Islet precursor cell (in vitro differentiated cells): ENCODE data around the gene PRDX1.
A peak's percentile ranks its signal among the peaks of the same experiment; 100 is the strongest.
"Not testable (repeated sequence)": the region's sequence is repeated elsewhere in the genome, so short reads cannot be mapped to it uniquely, and the experiment has no call there.

Source experiments
- DNase-seq: peaks from one replicate; pipeline ENCODE4 v3.0.0-alpha.2; 2018

Gene PRDX1

GRCh38 chr1:45535988-45536766, 14.5 kb upstream of the PRDX1 start:
- no peak for DNase-seq

- DNase-seq, result no peak
Observed at GRCh38 chr1:45531873-45532272, 10.2 kb upstream of the PRDX1 start.

- DNase-seq, result no peak
Observed at GRCh38 chr1:45530632-45531135, 9.0 kb upstream of the PRDX1 start.

- DNase-seq, result no peak
Observed at GRCh38 chr1:45526135-45526644, 4.5 kb upstream of the PRDX1 start.

GRCh38 chr1:45523975-45524374, 2.3 kb upstream of the PRDX1 start:
- DNase-seq, result not testable (repeated sequence)

- DNase-seq, result not testable (repeated sequence)
Observed at GRCh38 chr1:45523516-45523915, 1.8 kb upstream of the PRDX1 start.

GRCh38 chr1:45522324-45523104, 830 bp upstream of the PRDX1 start:
- no peak for DNase-seq

GRCh38 chr1:45519774-45520173, 1.9 kb downstream of the PRDX1 start:
- not testable (repeated sequence) for DNase-seq

- DNase-seq, result no peak
Observed at GRCh38 chr1:45518910-45519309, 2.8 kb downstream of the PRDX1 start.

GRCh38 chr1:45518366-45518765, 3.3 kb downstream of the PRDX1 start:
- DNase-seq, result not testable (repeated sequence)

GRCh38 chr1:45516465-45516864, 5.2 kb downstream of the PRDX1 start:
- DNase-seq, result no peak

- DNase-seq, result no peak
Observed at GRCh38 chr1:45516036-45516435, 5.6 kb downstream of the PRDX1 start.

GRCh38 chr1:45513532-45514260, 8.0 kb downstream of the PRDX1 start:
- DNase-seq, result not testable (repeated sequence)

GRCh38 chr1:45512641-45513054, 9.0 kb downstream of the PRDX1 start:
- DNase-seq, result peak; percentile 84

- DNase-seq, result no peak
Observed at GRCh38 chr1:45510972-45511527, 10.6 kb downstream of the PRDX1 start.

- DNase-seq, result no peak
Observed at GRCh38 chr1:45510036-45510971, 11.4 kb downstream of the PRDX1 start.

- DNase-seq, result peak; percentile 58
Observed at GRCh38 chr1:45508295-45509151, 13.2 kb downstream of the PRDX1 start.

GRCh38 chr1:45507893-45508292, 13.8 kb downstream of the PRDX1 start:
- DNase-seq, result no peak

GRCh38 chr1:45507195-45507594, 14.5 kb downstream of the PRDX1 start:
- DNase-seq, result no peak
